Suprapubic skin (tissue), 4 donors: ENCODE data around the gene GFOD1. TPM values are rescaled to one million over a fixed set of nuclear protein-coding genes. Genes with fewer than 3 reads are reported as not detected.

Experiments used
- DNase-seq, 2 donors: peaks; one replicate each; pipeline ENCODE4 v3.0.0-alpha.2; 2019; ENCODE audit warnings: low spot score in 2 of 2
- H3K27ac ChIP-seq: fragments of 200-600 bp; sonication (generic); one replicate; pipeline ENCODE4 v1.5.1; 2019
- H3K27me3 ChIP-seq: fragments of 200-600 bp; sonication (generic); one replicate; pipeline ENCODE4 v1.5.1; 2019
- H3K36me3 ChIP-seq: fragments of 200-600 bp; sonication (generic); one replicate; pipeline ENCODE4 v1.5.1; 2019
- H3K4me1 ChIP-seq: fragments of 200-600 bp; sonication (generic); one replicate; pipeline ENCODE4 v1.5.1; 2019
- H3K4me3 ChIP-seq: fragments of 200-600 bp; sonication (generic); one replicate; pipeline ENCODE4 v1.5.1; 2019; ENCODE audit warnings: mild to moderate bottlenecking
- H3K9me3 ChIP-seq: fragments of 200-600 bp; sonication (generic); one replicate; pipeline ENCODE4 v1.5.1; 2019
- EP300 ChIP-seq: sonication (generic); formaldehyde crosslinking; IDR thresholded peaks from one replicate; pipeline ENCODE4 v1.6.1; 2017; ENCODE audit warnings: antibody characterized with exemption
- POLR2A ChIP-seq, 2 donors: fragments of 450-650 bp; IDR thresholded peaks; one replicate each; pipeline ENCODE4 v1.6.1; 2017; ENCODE audit warnings: antibody characterized with exemption in 2 of 2, mild to moderate bottlenecking in 2 of 2, moderate library complexity in 2 of 2
- POLR2AphosphoS5 ChIP-seq, 3 donors: sonication (generic); formaldehyde crosslinking; IDR thresholded peaks; one replicate each; pipeline ENCODE4 v1.6.1; 2017; ENCODE audit warnings: antibody characterized with exemption in 3 of 3
- WGBS: methylation state at CpG from one replicate; pipeline ENCODE4 v1.1.5; 2018; 5-methylcytosine and 5-hydroxymethylcytosine counted together
- total RNA-seq, 4 donors: library from RNA; depleted of rRNA; stranded (reverse); fragments of >200 nt; gene quantifications; one replicate each; pipeline ENCODE4 v1.1.0, GENCODE V29; 2016
- TF ChIP-seq, protein P1 (sequence below), 2 donors: fragments of 200-600 bp in 1 of 2; fragments of 450-650 bp in 1 of 2; sonication (generic) in 1 of 2; IDR thresholded peaks; one replicate each; pipeline ENCODE4 v1.5.1; 2016 to 2019; ENCODE audit warnings: antibody characterized with exemption in 2 of 2, mild to moderate bottlenecking in 1 of 2, moderate library complexity in 1 of 2

Gene GFOD1
- total RNA-seq, 4 donors from 2014 or later = 7.5 to 15.2 (median 13.7) TPM

DNA sequence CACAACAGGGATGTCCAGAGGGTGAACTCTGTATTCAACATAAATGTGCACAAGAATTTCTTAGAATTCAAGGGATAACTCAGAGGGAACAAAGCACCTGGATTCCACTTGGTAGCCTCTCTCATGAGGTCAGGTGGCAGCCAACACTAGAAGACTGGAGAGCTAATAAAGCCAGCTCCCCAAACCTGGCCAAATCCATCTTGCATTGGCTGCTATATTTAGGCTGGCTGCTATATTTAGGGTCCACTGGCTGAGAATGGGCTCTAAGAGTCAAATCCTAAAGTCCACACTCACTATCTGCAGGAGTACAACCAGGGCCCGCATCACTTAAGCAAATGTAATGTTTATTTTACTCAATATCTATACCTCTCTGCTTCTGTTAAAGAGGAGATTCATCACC, 179.1 kb downstream of the GFOD1 start:
- Histone ChIP-seq H3K4me3 (no peak overlapping the region), H3K9me3 (no peaks in the 10 kb centered on the region), H3K27ac (no peak overlapping the region), H3K27me3 (no peaks in the 10 kb centered on the region), H3K4me1 (peaks cover 10% of the 10 kb centered on the region), H3K36me3 (peaks cover 43% of the 10 kb centered on the region)
- no peak for TF ChIP-seq EP300
- TF ChIP-seq POLR2A (IDR thresholded peaks at IDR 0.05) = no peak
- TF ChIP-seq, protein P1, sequence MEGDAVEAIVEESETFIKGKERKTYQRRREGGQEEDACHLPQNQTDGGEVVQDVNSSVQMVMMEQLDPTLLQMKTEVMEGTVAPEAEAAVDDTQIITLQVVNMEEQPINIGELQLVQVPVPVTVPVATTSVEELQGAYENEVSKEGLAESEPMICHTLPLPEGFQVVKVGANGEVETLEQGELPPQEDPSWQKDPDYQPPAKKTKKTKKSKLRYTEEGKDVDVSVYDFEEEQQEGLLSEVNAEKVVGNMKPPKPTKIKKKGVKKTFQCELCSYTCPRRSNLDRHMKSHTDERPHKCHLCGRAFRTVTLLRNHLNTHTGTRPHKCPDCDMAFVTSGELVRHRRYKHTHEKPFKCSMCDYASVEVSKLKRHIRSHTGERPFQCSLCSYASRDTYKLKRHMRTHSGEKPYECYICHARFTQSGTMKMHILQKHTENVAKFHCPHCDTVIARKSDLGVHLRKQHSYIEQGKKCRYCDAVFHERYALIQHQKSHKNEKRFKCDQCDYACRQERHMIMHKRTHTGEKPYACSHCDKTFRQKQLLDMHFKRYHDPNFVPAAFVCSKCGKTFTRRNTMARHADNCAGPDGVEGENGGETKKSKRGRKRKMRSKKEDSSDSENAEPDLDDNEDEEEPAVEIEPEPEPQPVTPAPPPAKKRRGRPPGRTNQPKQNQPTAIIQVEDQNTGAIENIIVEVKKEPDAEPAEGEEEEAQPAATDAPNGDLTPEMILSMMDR (IDR thresholded peaks at IDR 0.05) = no peak
- TF ChIP-seq POLR2AphosphoS5 (IDR thresholded peaks at IDR 0.05) = no peak
- 95% methylated on average over 1 of the region's 1 CpG for WGBS
- no peak for DNase-seq

Other genes starting within 250 kb of the GFOD1 start
- gene TBC1D7, start 159.1 kb downstream of the GFOD1 start, total RNA-seq = 10 to 100 TPM in 3 of 4 donors, 1 to 10 TPM in 1; 8.3 to 15.4 (median 12.2) TPM
- gene SIRT5, start 87.0 kb upstream of the GFOD1 start, total RNA-seq = 10 to 100 TPM in 2 of 4 donors, 1 to 10 TPM in 2; 5.7 to 17.8 (median 8.7) TPM
- 10 to 100 TPM; 38.6 to 48.0 (median 42.0) TPM for gene NOL7, start 127.7 kb upstream of the GFOD1 start, total RNA-seq
- 10 to 100 TPM; 35.8 to 64.7 (median 50.4) TPM for gene RANBP9, start 224.2 kb upstream of the GFOD1 start, total RNA-seq